NCI-H2196 (cell line): ENCODE data around the gene TMEM11.

ENCODE experiments used
- DNase-seq: peaks from one replicate; lab custom pipeline; 2025; ENCODE audit not compliant: unreplicated experiment; lab: John Stamatoyannopoulos, UW

Gene TMEM11

DNA sequence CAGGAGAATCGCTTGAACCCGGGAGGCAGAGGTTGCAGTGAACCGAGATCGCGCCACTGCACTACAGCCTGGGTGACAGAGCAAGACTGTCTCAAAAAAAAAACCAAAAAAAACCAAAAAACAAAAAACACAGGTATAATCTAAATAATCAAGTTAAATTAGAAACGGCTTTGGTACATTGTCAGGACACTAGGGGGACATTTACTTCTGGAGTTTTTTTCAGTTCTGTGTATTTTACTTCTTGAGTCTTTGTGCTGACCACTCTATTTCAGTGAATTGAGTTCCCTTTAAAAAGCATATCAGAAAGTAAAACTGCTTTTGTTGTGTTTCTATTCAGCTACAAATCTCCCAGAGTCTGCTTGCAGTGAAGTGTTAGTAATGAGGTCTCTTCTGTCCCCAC lies 50.9 kb downstream of the TMEM11 start:
- DNase-seq, result no peak

DNA sequence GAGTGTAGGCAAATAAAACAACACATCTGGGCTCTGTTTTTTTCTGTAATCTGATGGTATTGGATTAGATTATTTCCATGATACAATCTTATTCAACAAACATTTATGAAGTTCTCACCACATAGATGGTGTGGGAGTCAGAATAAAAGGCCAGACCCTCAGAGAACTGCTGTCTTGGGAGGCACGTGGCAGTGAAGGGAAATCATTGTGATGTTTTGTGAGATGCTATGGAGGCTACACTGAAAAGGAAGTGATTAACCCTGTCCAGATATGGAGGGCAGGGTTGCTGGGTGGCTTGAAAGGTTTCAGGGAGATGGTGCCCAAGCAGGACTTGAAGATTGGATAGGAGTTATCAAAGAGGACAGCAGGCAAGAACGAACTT lies 51.6 kb downstream of the TMEM11 start:
- no peak for DNase-seq

DNA sequence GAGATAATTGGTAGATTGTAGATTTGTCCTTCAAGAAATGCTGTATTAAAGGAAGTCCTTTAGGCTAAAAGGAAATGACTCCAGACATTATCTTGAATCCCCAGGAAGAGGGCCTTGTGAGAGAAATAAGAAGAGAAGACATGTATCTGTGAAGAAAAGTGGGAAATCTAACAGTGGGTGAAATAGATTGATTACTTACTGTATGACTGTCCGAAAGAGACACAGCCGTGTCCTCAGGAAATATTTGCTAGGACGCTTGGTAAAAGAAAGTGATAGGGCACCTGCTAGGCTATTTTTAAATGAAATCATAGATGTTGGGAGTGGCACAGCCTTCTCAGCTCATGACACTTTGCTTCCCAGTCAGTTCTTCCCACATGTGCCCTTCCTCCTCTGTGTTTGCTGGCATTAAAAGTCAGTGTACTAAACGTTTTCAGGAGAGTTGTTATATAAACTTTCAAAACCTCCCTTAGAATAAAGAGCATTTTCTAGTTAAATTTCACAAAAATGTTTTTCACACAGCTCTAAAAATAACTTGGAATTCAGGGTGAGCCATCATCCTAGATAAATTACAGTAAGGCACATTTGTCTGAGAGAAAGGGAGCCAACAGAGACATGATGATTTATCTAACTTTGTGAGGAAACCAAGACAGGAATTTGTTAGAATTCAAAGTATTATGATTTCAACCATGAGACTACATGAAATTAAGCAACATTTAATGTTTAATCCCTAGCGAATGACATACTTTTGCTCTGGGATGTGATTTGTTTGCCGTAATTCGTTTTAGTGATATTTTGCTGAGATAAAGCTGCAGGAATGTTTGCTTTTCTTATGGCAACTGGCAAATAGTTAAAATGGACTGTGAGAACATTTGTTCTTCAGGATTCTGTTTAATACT lies 52.2 kb downstream of the TMEM11 start:
- no peak for DNase-seq

DNA sequence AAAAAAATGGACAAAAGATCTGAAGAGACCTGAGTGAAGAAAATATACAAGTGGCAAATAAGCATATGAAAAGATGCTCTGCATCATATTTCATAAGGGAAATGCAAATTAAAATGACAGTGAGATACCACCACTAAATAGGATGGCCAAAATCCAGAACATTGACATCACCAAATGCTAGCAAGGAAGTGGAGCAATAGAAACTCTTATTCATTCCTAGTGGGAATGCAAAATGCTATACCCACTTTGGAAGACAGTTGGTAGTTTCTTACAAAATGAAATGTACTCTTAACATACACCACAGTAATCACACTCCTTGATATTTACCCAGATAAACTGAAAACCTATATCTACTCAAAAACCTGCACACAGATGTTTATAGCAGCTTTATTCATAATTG lies 53.6 kb downstream of the TMEM11 start:
- DNase-seq, result no peak

DNA sequence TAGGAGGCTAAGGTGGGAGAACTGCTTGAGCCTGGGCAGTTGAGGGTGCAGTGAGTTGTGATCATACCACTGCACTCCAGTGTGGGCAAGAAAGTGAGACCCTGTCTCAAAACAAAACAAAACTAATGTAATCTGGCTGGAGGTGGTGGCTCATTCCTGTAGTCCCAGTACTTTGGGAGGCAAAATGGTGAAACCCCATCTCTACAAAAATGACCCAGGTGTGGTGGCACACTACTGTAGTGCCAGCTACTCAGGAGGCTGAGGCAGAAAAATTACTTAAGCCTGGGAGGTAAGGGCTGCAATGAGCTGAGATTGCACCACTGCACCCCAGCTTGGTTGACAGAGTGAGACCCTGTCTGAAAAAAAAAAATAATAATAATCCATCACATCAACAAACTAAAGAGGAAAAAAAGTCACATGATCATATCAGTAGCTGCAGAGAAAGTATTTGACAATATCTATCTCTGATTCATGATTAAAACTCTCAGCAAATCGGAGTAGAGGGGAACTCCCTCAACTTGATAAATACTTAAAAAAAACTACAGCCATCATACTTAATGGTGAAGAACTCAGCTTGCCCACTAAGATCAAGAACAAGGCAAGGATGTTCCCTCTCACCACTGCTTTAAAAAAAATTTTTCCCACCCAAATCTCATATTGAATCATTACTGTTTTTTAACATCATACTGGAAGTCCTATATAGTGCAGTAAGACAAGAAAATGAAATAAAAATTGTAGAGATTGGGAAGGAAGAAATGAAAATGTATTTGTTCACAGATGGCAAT lies 56.2 kb downstream of the TMEM11 start:
- DNase-seq, result no peak

DNA sequence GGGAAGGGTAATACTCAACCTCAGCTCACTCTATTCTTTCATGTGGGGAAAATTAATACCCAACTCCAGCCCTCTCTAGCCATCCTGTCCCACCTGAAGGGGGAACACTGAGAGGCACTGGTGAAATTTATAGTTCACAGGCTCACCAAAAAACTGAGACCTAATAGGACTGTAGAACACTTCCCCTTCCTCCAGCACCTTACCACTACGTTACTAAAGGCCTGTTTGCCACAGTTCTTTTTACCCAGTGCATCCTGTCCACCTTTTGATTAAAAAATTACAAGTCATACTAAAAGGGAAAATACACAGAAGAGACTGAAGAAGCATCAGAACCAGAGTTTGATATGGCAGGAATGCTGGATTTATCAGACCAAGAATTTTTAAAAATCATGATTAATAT lies 61.2 kb downstream of the TMEM11 start:
- no peak for DNase-seq

DNA sequence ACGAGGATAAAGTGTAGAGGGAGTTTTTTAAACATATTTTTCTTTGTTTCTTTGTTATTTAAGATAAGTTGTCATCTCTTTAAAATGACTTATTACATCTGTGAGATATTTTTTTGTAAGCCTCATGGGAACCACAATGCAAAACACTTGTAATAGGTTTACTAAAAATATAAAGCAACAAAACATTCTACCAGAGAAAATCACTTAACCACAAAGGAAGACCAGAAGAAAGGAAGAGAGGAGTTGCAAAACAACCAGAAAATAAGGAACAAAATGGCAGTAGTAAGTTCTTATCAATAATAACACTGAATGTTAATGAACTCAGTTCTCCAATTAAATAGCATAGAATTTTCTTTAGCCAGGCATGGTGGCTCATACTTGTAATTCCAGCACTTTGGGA lies 64.3 kb downstream of the TMEM11 start:
- no peak for DNase-seq
